SH-SY5Y (cell line): ENCODE results near the gene IFNG.

Experiments
- GATA2 ChIP-seq: IDR thresholded peaks from 2 replicates; pipeline ENCODE4 v1.6.1; 2011; ENCODE audit warnings: mild to moderate bottlenecking, low read depth, low read length
- GATA3 ChIP-seq: IDR thresholded peaks from 2 replicates; pipeline ENCODE4 v1.6.1; 2011; ENCODE audit warnings: low read depth, mild to moderate bottlenecking, low read length, moderate library complexity

- TF ChIP-seq GATA3: no peak
- TF ChIP-seq GATA2: no peak
These were observed 2.2 kb downstream of the IFNG start for GRCh38 chr12:68157380-68157779.
